Keratinocyte (primary cell): Measurements from ENCODE around the gene SLC35E3. TPM values are rescaled to one million over a fixed set of nuclear protein-coding genes. Genes with fewer than 3 reads are reported as not detected.

Experiments used
- DNase-seq: peaks from one replicate; pipeline ENCODE4 v3.0.0-alpha.2; 2011; ENCODE audit warnings: low read depth, missing footprints, low spot score
- FAIRE-seq: peaks from 2 replicates; lab custom pipeline; 2011; peaks lifted over from hg19 to GRCh38; lab: Jason Lieb, UNC
- H2AFZ ChIP-seq: 2 replicates; pipeline ENCODE4 v1.6.0; 2012; ENCODE audit warnings: low read length, control low read depth, inconsistent platforms; ENCODE audit not compliant: control insufficient read depth
- H3K27ac ChIP-seq: 2 replicates; pipeline ENCODE4 v1.5.1; 2011; ENCODE audit warnings: low read length; ENCODE audit not compliant: control insufficient read depth, insufficient read depth
- H3K27me3 ChIP-seq: 3 replicates; pipeline ENCODE4 v1.6.0; 2011; ENCODE audit warnings: low read length; ENCODE audit not compliant: control insufficient read depth, insufficient read depth; ENCODE audit errors: extremely low read depth
- H3K36me3 ChIP-seq, 2 experiments: 2 replicates in 1 of 2; 3 replicates in 1 of 2; pipeline ENCODE4 v1.5.1; 2011; ENCODE audit warnings: low read length in 2 of 2, mild to moderate bottlenecking in 1 of 2; ENCODE audit not compliant: control insufficient read depth in 2 of 2, insufficient read depth in 2 of 2; ENCODE audit errors: extremely low read depth in 1 of 2
- H3K4me1 ChIP-seq: 3 replicates; pipeline ENCODE4 v1.5.1; 2011; ENCODE audit warnings: low read length; ENCODE audit not compliant: control insufficient read depth, insufficient read depth; ENCODE audit errors: extremely low read depth
- H3K4me2 ChIP-seq: 3 replicates; pipeline ENCODE4 v1.6.0; 2011; ENCODE audit warnings: low read depth, low read length; ENCODE audit not compliant: control insufficient read depth, insufficient read depth; ENCODE audit errors: extremely low read depth
- H3K4me3 ChIP-seq, 3 experiments: fragments of 200-600 bp in 1 of 3; sonication (generic) in 1 of 3; 2 replicates in 2 of 3; 3 replicates in 1 of 3; pipeline ENCODE4 v1.5.1; 2011 to 2016; ENCODE audit warnings: low read length in 3 of 3, mild to moderate bottlenecking in 3 of 3, control low read depth in 2 of 3, inconsistent platforms in 1 of 3, low read depth in 1 of 3, mixed read lengths in 1 of 3, mixed run types in 1 of 3, moderate library complexity in 1 of 3; ENCODE audit not compliant: control insufficient read depth in 2 of 3, insufficient read depth in 2 of 3; ENCODE audit errors: extremely low read depth in 1 of 3
- H3K79me2 ChIP-seq: 2 replicates; pipeline ENCODE4 v1.6.0; 2012; ENCODE audit warnings: low read length; ENCODE audit not compliant: control insufficient read depth, insufficient read depth
- H3K9ac ChIP-seq: 3 replicates; pipeline ENCODE4 v1.6.0; 2011; ENCODE audit warnings: low read length; ENCODE audit not compliant: control insufficient read depth, insufficient read depth; ENCODE audit errors: extremely low read depth
- H3K9me1 ChIP-seq: 3 replicates; pipeline ENCODE4 v1.6.0; 2011; ENCODE audit warnings: low read length; ENCODE audit not compliant: control insufficient read depth, insufficient read depth; ENCODE audit errors: extremely low read depth
- H3K9me3 ChIP-seq: 2 replicates; pipeline ENCODE4 v1.5.1; 2012; ENCODE audit warnings: low read depth, low read length; ENCODE audit not compliant: control insufficient read depth
- H4K20me1 ChIP-seq: 3 replicates; pipeline ENCODE4 v1.6.0; 2011; ENCODE audit warnings: low read length; ENCODE audit not compliant: control insufficient read depth, insufficient read depth; ENCODE audit errors: extremely low read depth
- CTCF ChIP-seq, 3 experiments: IDR thresholded peaks in 1 of 3; conservative IDR thresholded peaks in 1 of 3; optimal IDR thresholded peaks in 1 of 3; 2 replicates in 2 of 3; 3 replicates in 1 of 3; pipeline versions ENCODE3 to v1.5.1; 2011; ENCODE audit warnings: low read length in 3 of 3, mild to moderate bottlenecking in 3 of 3, moderate library complexity in 2 of 3, control low read depth in 1 of 3, inconsistent platforms in 1 of 3; ENCODE audit not compliant: insufficient read depth in 2 of 3; ENCODE audit errors: extremely low read depth in 1 of 3
- EZH2 ChIP-seq: IDR thresholded peaks from one replicate; pipeline ENCODE4 v1.6.1; 2012; ENCODE audit warnings: inconsistent platforms, mild to moderate bottlenecking, low read length, moderate library complexity
- dilution Hi-C: fragments of 300-500 bp; cut with MboI; formaldehyde crosslinking; loops from one replicate; pipeline ENCODE4 v1.7.0; 2020; ENCODE audit warnings: low sequenced_read_pairs; ENCODE audit not compliant: extremely low pct_ligation_motif_present
- polyA plus RNA-seq, 5 experiments: library from polyadenylated mRNA; depleted of rRNA in 3 of 5; stranded (reverse) in 3 of 5; stranded (forward) in 1 of 5; unstranded in 1 of 5; fragments of >200 nt; gene quantifications; 1 replicate in 1 of 5; 2 replicates in 3 of 5; 3 replicates in 1 of 5; pipeline versions ENCODE4 v1.2.1 to v1.2.3, GENCODE V29; 2011 to 2012; ENCODE audit warnings: missing spikeins in 2 of 5, low read depth in 1 of 5, low replicate concordance in 1 of 5

SLC35E3 gene
- polyA plus RNA-seq, 1 donor (not counting 4 experiments of a cell fraction or from before 2014, with no cell fraction given) = 9.9 TPM

- H3K4me1 ChIP-seq = no peaks in the 10 kb centered on the region
- H3K9ac ChIP-seq = no peak overlapping the region
- H3K4me2 ChIP-seq = no peak overlapping the region
- dilution Hi-C loops = no loop called here
- H2AFZ ChIP-seq = no peak overlapping the region
- no peaks in the 10 kb centered on the region for H3K9me1 ChIP-seq
- FAIRE-seq (no peak), DNase-seq (no peak)
- TF ChIP-seq CTCF (optimal IDR thresholded peaks at IDR 0.05 in 1 of 3, IDR thresholded peaks at IDR 0.05 in 1 of 3, conservative IDR thresholded peaks at IDR 0.05 in 1 of 3; ENCODE audit: extremely low read depth in 1 of 3, insufficient read depth in 2 of 3, low read length in 3 of 3) (no peak), EZH2 (no peak)
- peaks cover 13 to 15% of the 10 kb centered on the region in 2 experiments for H3K36me3 ChIP-seq
- H3K9me3 ChIP-seq = no peaks in the 10 kb centered on the region
- no peak overlapping the region for H3K4me3 ChIP-seq
- no peak overlapping the region for H3K27ac ChIP-seq
- H3K79me2 ChIP-seq = no peaks in the 10 kb centered on the region
- H4K20me1 ChIP-seq = no peaks in the 10 kb centered on the region
- no peaks in the 10 kb centered on the region for H3K27me3 ChIP-seq
Measured at GRCh38 chr12:68739891-68740290, 6.1 kb upstream of the SLC35E3 start.

- Histone ChIP-seq H3K79me2 (peaks cover 9% of the 10 kb centered on the region), H3K4me2 (no peak overlapping the region), H3K9me3 (no peaks in the 10 kb centered on the region), H3K9ac (no peak overlapping the region), H3K27me3 (no peaks in the 10 kb centered on the region), H3K27ac (no peak overlapping the region), H3K9me1 (no peaks in the 10 kb centered on the region), H3K4me1 (peaks cover 18% of the 10 kb centered on the region), H4K20me1 (no peaks in the 10 kb centered on the region), H3K36me3 (peaks cover 0 to 5% of the 10 kb centered on the region in 2 experiments), H2AFZ (no peak overlapping the region), H3K4me3 (no peak overlapping the region)
- DNase-seq (no peak), FAIRE-seq (no peak)
- TF ChIP-seq CTCF (optimal IDR thresholded peaks at IDR 0.05 in 1 of 3, IDR thresholded peaks at IDR 0.05 in 1 of 3, conservative IDR thresholded peaks at IDR 0.05 in 1 of 3; ENCODE audit: extremely low read depth in 1 of 3, insufficient read depth in 2 of 3, low read length in 3 of 3) (no peak), EZH2 (no peak)
- dilution Hi-C loops = no loop called here
Measured at GRCh38 chr12:68743356-68743755, 2.6 kb upstream of the SLC35E3 start.
